Heart left ventricle (tissue), 13 donors: ENCODE results near the gene WDR5.

Experiments used
- POLR2A ChIP-seq, 2 donors: fragments of 450-650 bp; IDR thresholded peaks; one replicate each; pipeline ENCODE4 v1.6.1; 2017; ENCODE audit warnings: antibody characterized with exemption in 2 of 2, mild to moderate bottlenecking in 2 of 2, moderate library complexity in 2 of 2
- TF ChIP-seq, protein P1 (sequence below), 12 donors: fragments of 200-600 bp; sonication (generic) in 4 of 12; IDR thresholded peaks; one replicate each; pipeline versions ENCODE4 v1.5.0 to v1.8.0; 2018 to 2022; ENCODE audit warnings: antibody characterized with exemption in 12 of 12, mild to moderate bottlenecking in 5 of 12
- donor health status: ischemic (EF 13 %, LVEDD 7.1; RV severe dilation, severe dysfunction).
- donor health status: DM: no; HTN: yes; CAD: no.
- donor health status: DM: no; HTN: no; CAD: no.
- donor health status: ischemic (EF 25% LVEDD 6.9; RV normal size, moderate dysfunction).
- donor health status: ischemic (EF 25% LVEDD 5.7; RV mildly dilated, moderate dysfunction).
- donor health status: ischemic (EF 35%, LVEDD 5.7; RV mildly dilated, moderate dysfunction).
- donor health status: nonischemic (EF 11% LVEDD 7.7; RV severe dilation, severe dysfunction).
- donor health status: DM: yes; HTN: yes; CAD: no.
- donor health status: PGD.
- donor health status: ischemic (EF 29% LVEDD 5.4; RV normal size, mild dysfunction).
- donor health status: nonischemic (EF 23%, LVEDD 6.1; RV moderate dilation, normal function).

DNA sequence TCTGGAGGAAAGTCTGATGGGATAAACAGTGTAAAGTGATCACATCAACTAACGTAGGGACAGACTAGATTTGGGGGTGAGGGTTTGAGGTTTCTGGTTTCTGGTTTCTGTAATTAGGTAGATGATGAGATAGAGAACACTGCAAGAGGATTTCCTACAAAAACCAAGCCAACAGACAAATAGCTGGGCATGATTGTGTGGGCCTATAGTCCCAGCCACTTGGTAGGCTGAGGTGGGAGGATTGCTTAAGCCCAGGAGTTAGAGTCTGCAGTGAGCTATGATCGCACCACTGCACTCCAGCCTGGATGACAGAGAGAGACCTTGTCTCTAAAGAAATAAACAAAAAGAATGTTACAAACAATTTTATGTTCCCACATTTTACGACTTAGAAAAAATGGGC is 62.9 kb downstream of the WDR5 start:
- TF ChIP-seq, protein P1, sequence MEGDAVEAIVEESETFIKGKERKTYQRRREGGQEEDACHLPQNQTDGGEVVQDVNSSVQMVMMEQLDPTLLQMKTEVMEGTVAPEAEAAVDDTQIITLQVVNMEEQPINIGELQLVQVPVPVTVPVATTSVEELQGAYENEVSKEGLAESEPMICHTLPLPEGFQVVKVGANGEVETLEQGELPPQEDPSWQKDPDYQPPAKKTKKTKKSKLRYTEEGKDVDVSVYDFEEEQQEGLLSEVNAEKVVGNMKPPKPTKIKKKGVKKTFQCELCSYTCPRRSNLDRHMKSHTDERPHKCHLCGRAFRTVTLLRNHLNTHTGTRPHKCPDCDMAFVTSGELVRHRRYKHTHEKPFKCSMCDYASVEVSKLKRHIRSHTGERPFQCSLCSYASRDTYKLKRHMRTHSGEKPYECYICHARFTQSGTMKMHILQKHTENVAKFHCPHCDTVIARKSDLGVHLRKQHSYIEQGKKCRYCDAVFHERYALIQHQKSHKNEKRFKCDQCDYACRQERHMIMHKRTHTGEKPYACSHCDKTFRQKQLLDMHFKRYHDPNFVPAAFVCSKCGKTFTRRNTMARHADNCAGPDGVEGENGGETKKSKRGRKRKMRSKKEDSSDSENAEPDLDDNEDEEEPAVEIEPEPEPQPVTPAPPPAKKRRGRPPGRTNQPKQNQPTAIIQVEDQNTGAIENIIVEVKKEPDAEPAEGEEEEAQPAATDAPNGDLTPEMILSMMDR (IDR thresholded peaks at IDR 0.05), result no peak
- no peak for TF ChIP-seq POLR2A (IDR thresholded peaks at IDR 0.05)
